T-helper 2 cell treated with Interferon-gamma antibody and Interleukin-4, amounts not matched to agents 100 ng/mL and 5 ng/mL, for 36 hours (primary cell): Measurements from ENCODE around the gene RNF44. TPM values are rescaled to one million over a fixed set of nuclear protein-coding genes. Genes with fewer than 3 reads are reported as not detected.

Source experiments
- intact Hi-C: fragments of 100-400 bp; cut with micrococcal nuclease; formaldehyde crosslinking; loops from one replicate; pipeline ENCODE4 v1.15.1; 2023
- total RNA-seq: library from RNA; stranded (reverse); gene quantifications from 2 replicates; pipeline ENCODE4 v1.2.3, GENCODE V29; 2022

RNF44 gene
- total RNA-seq, 1 donor from 2014 or later: 105 TPM

GRCh38 chr5:176536132-176536901, 885 bp downstream of the RNF44 start:
- intact Hi-C loops: loop anchor here (2.0 to 10.0 kb wide), 7 partner anchors 60 to 1022 kb away; partner anchors contain the start of genes GPRIN1, GRK6, HRH2 and PRELID1

- intact Hi-C loops: loop anchor here (1.0 to 10.0 kb wide), 8 partner anchors 8 to 1021 kb away; partner anchors contain the start of genes GPRIN1, GRK6, HRH2 and PRELID1
These were observed 1.5 kb downstream of the RNF44 start for GRCh38 chr5:176535664-176536131.

GRCh38 chr5:176535101-176535663, 2.0 kb downstream of the RNF44 start:
- intact Hi-C loops: loop anchor here (1.0 to 10.0 kb wide), 5 partner anchors 8 to 1020 kb away; partner anchors contain the start of genes GPRIN1, HRH2, PRELID1 and RAB24

- intact Hi-C loops: loop anchor here (1.0 to 10.0 kb wide), 5 partner anchors 9 to 1020 kb away; partner anchors contain the start of genes GPRIN1, HRH2, PRELID1 and RAB24
These were observed 2.6 kb downstream of the RNF44 start for GRCh38 chr5:176534640-176535039.

GRCh38 chr5:176533894-176534611, 3.1 kb downstream of the RNF44 start:
- intact Hi-C loops: loop anchor here (10.0 kb wide), 2 partner anchors 879 to 1019 kb away; partner anchors contain the start of gene HRH2

- intact Hi-C loops: loop anchor here (10.0 kb wide), 2 partner anchors 879 to 1019 kb away; partner anchors contain the start of gene HRH2
These were observed 3.8 kb downstream of the RNF44 start for GRCh38 chr5:176533390-176533789.

- intact Hi-C loops: loop anchor here (10.0 kb wide), 2 partner anchors 878 to 1018 kb away; partner anchors contain the start of gene HRH2
These were observed 4.4 kb downstream of the RNF44 start for GRCh38 chr5:176532795-176533194.

- intact Hi-C loops: loop anchor here (10.0 kb wide), 2 partner anchors 877 to 1017 kb away; partner anchors contain the start of gene HRH2
These were observed 5.2 kb downstream of the RNF44 start for GRCh38 chr5:176531902-176532493.

GRCh38 chr5:176530983-176531901, 6.0 kb downstream of the RNF44 start:
- intact Hi-C loops: loop anchor here (10.0 kb wide), 2 partner anchors 876 to 1016 kb away; partner anchors contain the start of gene HRH2

- intact Hi-C loops: loop anchor here (10.0 kb wide), 2 partner anchors 876 to 1016 kb away; partner anchors contain the start of gene HRH2
These were observed 6.7 kb downstream of the RNF44 start for GRCh38 chr5:176530393-176530982.

GRCh38 chr5:176529741-176530141, 7.5 kb downstream of the RNF44 start:
- intact Hi-C loops: loop anchor here (10.0 kb wide), 2 partner anchors 875 to 1015 kb away; partner anchors contain the start of gene HRH2

- intact Hi-C loops: no loop called here
These were observed 8.0 kb downstream of the RNF44 start for GRCh38 chr5:176529116-176529740.

- intact Hi-C loops: no loop called here
These were observed 8.5 kb downstream of the RNF44 start for GRCh38 chr5:176528761-176529115.

- intact Hi-C loops: no loop called here
These were observed 8.9 kb downstream of the RNF44 start for GRCh38 chr5:176528301-176528700.

- intact Hi-C loops: no loop called here
These were observed 9.7 kb downstream of the RNF44 start for GRCh38 chr5:176527246-176528222.

GRCh38 chr5:176526462-176526861, 10.7 kb downstream of the RNF44 start:
- intact Hi-C loops: no loop called here

GRCh38 chr5:176525677-176526076, 11.5 kb downstream of the RNF44 start:
- intact Hi-C loops: no loop called here

GRCh38 chr5:176524987-176525386, 12.2 kb downstream of the RNF44 start:
- intact Hi-C loops: no loop called here
